Activated CD4-positive, alpha-beta T cell treated with anti-CD3 and anti-CD28 coated beads for 48 hours (primary cell): ENCODE results near the gene DDN.
A peak's percentile ranks its signal among the peaks of the same experiment; 100 is the strongest.

Experiments
- DNase-seq: peaks from one replicate; pipeline ENCODE4 v3.0.0-alpha.2; 2020

The DDN gene

DNA sequence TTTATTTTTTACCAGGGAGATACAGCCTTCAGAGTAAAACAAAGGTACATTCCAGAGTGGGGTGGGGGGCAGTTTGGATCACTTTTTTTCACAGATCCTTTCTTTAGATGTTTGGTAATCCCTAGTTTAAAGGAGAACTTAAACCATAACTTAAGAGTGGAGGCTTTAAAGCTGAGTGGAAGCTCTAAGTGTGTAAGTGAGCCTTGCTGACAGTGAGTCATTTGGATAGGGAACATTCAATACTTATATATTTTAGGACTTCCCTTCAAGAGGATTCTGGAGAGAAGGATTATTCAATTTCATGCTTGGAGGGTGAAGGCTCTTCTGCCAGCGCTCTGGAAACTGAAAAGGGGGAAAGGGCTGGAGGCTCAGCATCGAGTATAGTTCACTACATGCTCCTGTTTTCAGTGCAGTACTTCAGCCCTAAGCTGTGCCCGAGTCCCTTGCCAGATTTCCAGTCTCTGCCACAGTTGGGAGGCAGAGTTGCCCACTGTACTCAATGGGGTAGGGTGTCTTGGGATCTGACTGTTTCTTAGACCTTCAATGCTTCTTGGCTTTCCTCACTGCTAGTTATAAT lies 11.0 kb upstream of the DDN start:
- DNase-seq: no peak

DNA sequence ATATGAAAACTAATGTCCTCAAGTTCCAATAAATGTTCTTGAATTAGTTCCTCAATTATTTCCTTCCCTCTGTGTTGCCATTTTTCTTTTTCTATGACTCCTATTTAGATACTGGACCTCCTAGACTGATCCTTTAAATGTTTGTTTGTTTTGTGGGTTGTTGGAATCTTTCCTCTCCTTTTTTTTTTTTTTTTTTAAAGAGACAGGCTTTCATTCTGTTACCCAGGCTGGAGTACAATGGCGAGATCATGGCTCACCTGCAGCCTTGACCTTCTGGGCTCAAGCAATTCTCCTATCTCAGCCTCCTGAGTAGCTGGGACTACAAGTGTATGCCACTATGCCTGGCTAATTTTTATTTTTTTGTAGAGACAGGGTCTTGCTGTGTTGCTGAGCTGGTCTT lies 9.8 kb upstream of the DDN start:
- no peak for DNase-seq

DNA sequence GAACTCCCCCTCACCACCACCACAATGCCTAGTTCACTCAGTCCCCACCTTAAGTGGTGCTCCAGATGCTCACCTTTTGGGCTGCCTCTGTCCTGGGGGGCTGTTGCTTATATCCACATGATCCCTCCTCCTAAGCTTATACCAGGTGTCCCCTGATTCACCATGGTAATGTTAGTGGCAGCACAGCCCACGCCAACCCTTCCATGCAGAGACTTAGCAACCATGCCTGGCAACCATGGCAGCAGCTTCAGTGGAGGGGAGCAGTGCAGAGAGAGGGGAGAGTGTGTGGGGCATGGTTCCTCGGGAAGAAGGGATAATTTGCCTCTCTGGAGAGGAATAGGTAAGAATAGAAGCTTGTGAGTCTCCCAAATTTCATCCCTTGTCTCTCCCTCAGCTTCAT lies 1.2 kb upstream of the DDN start:
- no peak for DNase-seq

DNA sequence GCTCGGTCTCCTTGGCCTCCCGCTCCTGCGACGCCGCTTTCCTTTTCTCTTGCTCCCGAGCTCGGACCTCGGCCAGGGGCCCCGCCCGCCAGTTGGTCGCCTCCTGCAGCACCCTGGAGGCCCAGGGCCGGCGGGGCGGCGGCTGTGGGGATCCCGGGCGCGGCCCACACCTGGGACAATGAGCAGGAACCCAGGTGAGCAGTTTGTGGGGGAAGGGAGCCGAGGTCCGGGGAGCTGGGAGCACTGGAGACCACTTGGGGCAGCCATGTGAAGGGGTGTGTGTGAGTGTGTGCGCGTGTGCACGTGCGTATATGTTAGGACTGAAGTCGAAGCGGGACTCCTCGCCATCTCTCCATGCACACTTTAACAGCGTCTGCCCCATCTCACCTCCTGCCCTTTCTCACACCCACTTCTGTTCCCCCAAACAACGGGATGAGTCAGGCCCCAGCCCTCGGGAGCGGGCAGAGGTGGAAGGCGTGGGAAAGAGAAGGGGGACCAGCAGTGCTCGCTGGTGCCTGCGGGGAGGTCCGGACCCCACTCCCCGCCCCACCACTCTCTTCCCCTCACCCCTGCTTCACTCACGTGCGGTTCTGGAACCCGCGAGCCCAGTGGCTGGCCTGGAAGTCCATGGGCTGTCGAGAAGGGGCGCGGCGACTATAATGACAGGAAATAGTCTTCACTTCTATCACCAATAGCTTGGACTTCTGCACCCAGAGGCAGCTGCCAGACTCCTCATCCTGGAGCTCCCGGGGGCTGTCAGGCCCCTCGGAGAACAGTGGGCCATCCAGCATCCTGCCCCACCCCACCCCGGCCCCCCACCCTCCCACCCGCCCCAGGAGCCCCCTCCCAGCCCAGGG lies 450 bp downstream of the DDN start:
- DNase-seq: peak; percentile 42

DNA sequence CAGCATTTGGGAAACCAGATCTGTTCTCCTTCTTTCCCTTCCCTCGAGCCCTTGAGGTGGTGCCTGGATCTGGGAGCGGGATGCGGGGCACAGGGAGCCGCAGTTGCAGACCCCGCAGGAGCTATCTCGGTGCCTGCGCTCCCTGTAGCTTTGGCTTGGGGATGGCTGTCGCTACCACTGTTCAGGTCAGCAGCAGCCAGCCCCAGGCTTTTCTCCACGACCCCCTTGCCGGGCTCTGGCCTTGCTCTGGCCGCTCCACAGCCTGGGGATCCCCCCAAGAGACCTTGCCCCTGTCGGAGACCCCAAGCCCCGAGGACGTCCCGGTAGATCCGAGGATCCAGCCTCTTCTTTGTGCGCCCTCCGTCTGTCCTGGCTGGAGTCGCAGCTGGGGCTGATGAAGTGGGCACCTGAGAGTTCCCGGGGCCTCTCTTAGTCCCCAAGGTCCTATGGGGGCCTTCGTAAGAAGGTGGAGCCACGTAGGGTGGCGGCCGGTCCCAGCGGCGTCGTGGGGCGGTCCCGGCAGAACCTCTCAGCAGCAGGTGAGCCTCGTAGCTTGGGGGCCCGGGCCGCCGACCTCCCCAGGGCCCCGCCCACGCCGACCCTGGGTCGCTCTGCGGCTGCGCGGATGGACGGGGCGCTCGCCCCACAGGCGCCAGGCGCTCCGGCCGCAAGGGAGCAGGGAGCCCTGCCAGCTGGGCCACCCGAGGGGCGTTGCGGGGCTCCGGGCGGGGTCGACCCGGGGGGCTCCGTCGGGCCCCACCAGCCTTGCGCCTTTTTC lies 1.3 kb downstream of the DDN start:
- DNase-seq: peak; percentile 36

GRCh38 chr12:48996794-48997718 lies 2.1 kb downstream of the DDN start:
- peak; percentile 78 for DNase-seq

DNA sequence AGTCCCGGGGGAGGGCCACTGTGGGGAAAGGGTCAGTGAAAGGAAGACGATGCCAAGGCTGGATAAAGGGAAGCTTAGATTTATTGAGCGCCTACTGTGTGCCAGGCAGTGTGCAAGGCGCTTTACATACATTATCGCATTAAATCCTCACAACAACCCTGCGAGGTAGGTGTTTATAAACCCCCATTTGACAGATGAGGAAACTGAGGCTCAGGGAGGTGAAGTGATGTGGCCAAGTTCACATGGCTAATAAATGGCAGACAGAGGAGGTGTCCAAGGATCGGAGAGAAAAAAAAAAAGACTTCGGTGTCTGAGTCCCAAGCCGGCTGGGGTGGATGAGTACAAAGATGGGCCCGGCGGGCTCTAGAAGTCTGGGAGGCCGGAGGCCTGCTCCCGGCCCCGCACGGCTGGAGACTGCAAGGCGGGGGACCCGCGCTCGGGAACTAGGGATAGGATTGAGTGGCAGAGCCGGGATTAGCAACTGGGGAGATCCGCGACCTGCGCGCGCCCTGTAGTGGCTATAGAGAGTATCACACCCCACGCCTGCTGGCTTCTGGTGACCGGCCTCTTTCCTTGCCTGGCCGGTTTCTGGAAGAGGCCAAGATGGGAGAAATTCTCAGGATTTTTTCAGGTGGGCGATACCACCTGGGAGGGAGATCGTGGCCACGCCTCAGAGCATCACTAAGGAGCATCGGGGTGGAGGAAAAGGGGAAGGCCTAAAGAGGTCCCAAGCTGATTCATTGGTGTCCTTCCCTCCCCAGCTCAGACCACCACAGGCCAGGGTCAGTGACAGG lies 3.9 kb downstream of the DDN start:
- peak; percentile 64 for DNase-seq

DNA sequence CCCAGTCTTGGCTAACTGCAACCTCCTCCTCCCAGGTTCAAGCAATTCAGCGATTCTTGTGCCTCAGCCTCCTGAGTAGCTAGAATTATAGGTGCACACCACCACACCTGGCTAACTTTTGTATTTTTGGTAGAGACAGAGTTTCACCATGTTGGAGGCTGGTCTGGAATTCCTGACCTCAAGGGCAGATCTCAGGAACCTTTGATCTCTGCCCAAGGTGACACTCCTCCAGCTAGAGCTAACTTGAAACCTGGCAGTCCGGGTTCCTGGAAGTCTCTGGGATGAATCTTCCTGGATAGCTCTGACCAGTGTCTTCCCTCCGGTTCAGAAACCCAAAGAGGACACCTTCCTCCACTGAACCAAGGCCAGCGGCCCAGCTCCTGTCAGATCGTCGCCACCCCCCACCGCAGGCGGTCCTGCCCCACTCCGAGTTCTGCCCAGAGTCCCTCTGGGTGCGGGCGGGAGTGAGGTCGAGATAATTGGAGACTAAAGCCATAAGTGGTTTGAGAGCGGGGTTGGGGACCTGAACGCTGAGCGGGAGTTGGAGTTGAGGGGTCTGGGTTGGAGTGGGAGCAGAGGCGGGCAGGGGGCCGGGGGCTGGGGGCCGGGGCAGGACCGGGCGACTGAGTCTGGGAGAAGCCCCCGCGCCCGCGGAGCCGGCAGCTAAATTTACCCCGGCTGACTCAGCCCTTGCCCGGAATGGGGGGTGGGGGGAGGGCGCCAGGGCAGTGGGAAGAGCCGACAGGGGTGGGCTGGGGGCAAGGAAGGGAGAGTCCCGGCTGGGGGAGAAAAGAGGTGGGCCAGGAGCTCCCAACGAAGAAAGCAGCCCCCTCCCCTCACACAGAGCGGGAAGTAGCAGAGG lies 4.7 kb downstream of the DDN start:
- no peak for DNase-seq

- no peak for DNase-seq
These were observed 5.4 kb downstream of the DDN start for GRCh38 chr12:48993787-48994186.

GRCh38 chr12:48991247-48992050 lies 7.7 kb downstream of the DDN start:
- DNase-seq: no peak

DNA sequence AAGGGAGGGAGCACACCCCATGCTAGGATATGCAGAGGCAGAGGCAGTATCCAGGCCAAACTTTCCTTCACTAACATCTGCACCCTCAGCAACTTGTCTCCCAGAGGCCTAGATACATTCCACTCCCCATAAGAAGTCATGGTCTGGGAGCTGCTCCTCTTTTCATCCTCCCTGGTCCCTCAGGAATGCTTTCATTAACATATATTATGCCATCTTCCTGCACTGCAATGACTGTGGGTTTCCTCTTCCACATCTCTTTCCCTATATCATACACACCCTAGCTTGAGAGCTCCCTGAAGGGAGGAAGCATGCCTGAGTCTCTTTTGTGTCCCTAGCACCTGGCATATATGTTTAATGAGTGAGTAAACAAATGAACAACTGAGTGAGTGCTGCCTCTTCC lies 8.6 kb downstream of the DDN start:
- DNase-seq: no peak

DNA sequence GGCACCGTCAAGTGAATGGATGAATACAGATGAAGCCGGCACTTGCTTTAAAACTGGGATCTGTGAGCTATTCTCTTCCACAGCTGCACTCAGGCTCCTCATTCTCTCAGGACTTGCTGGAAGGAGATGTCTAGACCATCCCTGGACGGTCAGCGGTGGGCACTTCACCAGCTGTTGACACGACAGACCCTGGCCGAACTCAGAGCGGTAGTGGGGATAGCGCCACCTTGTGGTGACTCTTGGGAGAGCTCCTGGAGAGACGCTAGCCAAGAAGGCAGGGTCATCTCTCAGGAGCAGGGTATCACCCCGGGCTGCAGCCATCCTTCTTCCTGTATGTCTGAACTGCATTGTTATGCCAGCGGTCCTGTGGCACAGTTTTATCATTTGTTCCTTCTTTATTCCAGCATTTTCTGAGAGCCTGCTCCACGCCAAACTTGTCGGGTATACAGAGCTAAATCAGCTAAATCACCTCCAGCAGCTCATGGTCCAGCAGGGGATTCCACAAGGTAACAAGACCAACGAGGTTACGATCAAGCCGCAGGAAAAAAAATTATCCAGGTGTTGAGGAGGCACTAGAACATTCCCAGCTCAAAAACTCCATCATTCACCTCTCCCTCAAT lies 11.0 kb downstream of the DDN start:
- DNase-seq: peak; percentile 84

GRCh38 chr12:48986720-48987291 lies 12.4 kb downstream of the DDN start:
- no peak for DNase-seq

DNA sequence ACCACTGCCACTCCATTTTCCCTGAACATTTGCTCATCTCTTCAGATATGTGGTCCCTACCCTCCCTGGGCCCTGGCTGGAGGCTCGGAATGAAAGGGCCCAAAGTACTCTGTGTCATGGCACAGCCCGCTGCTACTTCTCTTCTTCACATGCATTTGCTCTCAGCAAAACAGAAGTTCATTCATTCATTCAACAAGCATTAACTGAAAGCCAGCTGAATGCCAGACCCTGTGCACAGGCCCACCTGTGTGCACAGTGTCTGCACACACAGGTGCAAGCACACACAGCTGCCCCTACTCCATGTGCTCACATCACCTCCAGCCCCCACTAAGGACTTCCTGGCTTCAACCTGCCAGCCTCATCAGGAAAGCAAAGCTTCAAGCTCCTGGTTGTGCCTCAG lies 13.3 kb downstream of the DDN start:
- DNase-seq: no peak

DNA sequence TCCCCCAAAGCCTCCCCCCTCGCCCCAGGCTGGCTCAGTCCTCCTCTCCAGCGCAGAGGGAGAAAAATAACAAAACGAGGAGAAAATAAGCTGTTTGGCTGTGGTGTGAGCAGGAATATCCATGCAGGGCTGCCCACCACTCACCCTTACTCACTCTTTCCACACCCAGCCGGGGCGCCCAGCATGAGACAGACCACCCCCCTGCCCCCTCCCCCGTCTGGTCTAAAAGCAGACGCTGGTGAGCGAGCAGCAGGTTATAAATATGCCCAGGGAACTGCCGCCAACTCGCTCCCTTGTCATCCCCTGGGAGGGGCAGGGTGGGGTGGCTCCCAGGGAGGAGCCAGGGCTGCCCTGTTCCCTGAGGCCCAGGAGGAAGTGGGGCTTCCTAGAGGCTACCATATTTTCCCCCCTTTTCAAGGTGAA lies 13.7 kb downstream of the DDN start:
- DNase-seq: no peak

- DNase-seq: no peak
These were observed 16.6 kb downstream of the DDN start for GRCh38 chr12:48982397-48983080.

DNA sequence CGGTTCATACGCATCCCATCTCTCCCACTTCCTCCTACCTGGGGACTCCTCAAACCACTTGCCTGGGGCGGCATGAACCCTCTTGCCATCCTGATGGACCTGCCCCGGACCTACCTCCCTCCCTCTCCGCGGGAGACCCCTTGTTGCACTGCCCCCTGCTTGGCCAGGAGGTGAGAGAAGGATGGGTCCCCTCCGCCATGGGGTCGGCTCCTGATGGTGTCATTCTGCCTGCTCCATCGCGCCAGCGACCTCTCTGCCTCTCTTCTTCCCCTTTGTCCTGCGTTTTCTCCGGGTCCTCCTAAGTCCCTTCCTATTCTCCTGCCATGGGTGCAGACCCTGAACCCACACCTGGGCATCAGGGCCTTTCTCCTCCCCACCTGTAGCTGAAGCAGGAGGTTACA lies 17.4 kb downstream of the DDN start:
- DNase-seq: no peak

- DNase-seq: peak; percentile 36
These were observed 18.0 kb downstream of the DDN start for GRCh38 chr12:48980953-48981756.
